Panc1 (cell line): ENCODE measurements around the gene OR4D2.

ENCODE experiments used
- POLR2AphosphoS5 ChIP-seq: IDR thresholded peaks from 2 replicates; pipeline ENCODE4 v1.6.1; 2012; ENCODE audit warnings: mild to moderate bottlenecking, low read depth, low read length, moderate library complexity
- SIN3A ChIP-seq: IDR thresholded peaks from 2 replicates; pipeline ENCODE4 v1.6.1; 2012; ENCODE audit warnings: low read depth, mild to moderate bottlenecking, low read length, moderate library complexity, borderline replicate concordance; ENCODE audit not compliant: insufficient read depth
- TCF7L2 ChIP-seq: IDR thresholded peaks from 2 replicates; pipeline ENCODE4 v1.6.1; 2011; ENCODE audit warnings: mild to moderate bottlenecking, low read depth, low read length, inconsistent platforms
- TF ChIP-seq, protein P1 (sequence below): fragments of 450-650 bp; IDR thresholded peaks from 2 replicates; pipeline ENCODE4 v1.5.1; 2017; ENCODE audit warnings: mild to moderate bottlenecking
- TF ChIP-seq, protein P2 (sequence below), 2 experiments: IDR thresholded peaks; 2 replicates each; pipeline ENCODE4 v1.6.1; 2011 to 2012; ENCODE audit warnings: low read depth in 2 of 2, control low read depth in 1 of 2, low read length in 1 of 2, mild to moderate bottlenecking in 1 of 2, moderate library complexity in 1 of 2; ENCODE audit not compliant: insufficient read depth in 1 of 2

DNA sequence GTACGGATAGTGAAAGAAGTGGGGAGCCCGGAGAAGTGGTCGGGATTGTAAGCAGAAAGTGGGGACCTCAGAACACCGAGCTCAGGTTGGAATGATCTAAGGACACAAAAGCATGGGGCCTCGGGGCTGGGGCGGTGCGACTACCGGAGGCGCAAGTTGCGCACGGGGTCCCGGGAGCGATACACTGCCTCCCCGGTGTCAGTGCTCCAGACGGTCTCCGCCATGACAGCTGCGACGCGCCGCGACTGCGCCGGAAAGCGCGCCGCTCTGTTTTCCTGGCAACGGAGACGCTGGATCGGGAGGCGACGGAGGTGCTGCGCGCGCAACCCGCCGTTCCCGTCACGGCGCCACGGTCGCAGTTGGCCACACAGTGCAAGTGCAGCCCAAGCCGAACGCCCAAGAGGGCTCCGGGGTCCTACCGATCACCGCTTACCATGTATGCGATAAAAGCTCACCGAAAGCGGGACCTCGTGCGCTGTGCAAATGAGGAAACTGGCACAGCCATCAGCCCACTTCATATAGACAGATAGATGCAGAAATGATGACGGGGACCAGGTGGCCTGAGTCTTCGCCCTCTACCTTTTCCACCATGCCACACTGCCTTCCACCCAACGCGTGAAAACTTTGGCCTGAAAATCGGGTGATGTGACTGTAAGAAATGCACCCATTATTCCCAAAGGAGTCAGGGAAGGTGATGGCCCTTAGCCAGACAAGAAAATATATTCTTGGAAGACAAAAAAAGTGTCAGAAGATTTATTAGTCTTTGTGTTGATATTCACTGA is 52.4 kb downstream of the OR4D2 start, which contains the start of gene MKS1:
- TF ChIP-seq, protein P1, sequence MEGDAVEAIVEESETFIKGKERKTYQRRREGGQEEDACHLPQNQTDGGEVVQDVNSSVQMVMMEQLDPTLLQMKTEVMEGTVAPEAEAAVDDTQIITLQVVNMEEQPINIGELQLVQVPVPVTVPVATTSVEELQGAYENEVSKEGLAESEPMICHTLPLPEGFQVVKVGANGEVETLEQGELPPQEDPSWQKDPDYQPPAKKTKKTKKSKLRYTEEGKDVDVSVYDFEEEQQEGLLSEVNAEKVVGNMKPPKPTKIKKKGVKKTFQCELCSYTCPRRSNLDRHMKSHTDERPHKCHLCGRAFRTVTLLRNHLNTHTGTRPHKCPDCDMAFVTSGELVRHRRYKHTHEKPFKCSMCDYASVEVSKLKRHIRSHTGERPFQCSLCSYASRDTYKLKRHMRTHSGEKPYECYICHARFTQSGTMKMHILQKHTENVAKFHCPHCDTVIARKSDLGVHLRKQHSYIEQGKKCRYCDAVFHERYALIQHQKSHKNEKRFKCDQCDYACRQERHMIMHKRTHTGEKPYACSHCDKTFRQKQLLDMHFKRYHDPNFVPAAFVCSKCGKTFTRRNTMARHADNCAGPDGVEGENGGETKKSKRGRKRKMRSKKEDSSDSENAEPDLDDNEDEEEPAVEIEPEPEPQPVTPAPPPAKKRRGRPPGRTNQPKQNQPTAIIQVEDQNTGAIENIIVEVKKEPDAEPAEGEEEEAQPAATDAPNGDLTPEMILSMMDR = peak; percentile 70
- TF ChIP-seq, protein P2, sequence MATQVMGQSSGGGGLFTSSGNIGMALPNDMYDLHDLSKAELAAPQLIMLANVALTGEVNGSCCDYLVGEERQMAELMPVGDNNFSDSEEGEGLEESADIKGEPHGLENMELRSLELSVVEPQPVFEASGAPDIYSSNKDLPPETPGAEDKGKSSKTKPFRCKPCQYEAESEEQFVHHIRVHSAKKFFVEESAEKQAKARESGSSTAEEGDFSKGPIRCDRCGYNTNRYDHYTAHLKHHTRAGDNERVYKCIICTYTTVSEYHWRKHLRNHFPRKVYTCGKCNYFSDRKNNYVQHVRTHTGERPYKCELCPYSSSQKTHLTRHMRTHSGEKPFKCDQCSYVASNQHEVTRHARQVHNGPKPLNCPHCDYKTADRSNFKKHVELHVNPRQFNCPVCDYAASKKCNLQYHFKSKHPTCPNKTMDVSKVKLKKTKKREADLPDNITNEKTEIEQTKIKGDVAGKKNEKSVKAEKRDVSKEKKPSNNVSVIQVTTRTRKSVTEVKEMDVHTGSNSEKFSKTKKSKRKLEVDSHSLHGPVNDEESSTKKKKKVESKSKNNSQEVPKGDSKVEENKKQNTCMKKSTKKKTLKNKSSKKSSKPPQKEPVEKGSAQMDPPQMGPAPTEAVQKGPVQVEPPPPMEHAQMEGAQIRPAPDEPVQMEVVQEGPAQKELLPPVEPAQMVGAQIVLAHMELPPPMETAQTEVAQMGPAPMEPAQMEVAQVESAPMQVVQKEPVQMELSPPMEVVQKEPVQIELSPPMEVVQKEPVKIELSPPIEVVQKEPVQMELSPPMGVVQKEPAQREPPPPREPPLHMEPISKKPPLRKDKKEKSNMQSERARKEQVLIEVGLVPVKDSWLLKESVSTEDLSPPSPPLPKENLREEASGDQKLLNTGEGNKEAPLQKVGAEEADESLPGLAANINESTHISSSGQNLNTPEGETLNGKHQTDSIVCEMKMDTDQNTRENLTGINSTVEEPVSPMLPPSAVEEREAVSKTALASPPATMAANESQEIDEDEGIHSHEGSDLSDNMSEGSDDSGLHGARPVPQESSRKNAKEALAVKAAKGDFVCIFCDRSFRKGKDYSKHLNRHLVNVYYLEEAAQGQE (IDR thresholded peaks at IDR 0.05; ENCODE audit: insufficient read depth in 1 of 2, low read depth in 2 of 2, low read length in 1 of 2) = peak in 1 of 2 experiments; percentile 39; a peak in 1 of 4 replicates
- peak; percentile 75; the same call in 1 of the 2 replicates for TF ChIP-seq POLR2AphosphoS5
- no peak for TF ChIP-seq TCF7L2
- TF ChIP-seq SIN3A = peak; percentile 53; the same call in 1 of the 2 replicates
